ENCODE results near the gene KRT32.
"Not testable (repeated sequence)": the region's sequence is repeated elsewhere in the genome, so short reads cannot be mapped to it uniquely, and the experiment has no call there.

KRT32 gene

DNA sequence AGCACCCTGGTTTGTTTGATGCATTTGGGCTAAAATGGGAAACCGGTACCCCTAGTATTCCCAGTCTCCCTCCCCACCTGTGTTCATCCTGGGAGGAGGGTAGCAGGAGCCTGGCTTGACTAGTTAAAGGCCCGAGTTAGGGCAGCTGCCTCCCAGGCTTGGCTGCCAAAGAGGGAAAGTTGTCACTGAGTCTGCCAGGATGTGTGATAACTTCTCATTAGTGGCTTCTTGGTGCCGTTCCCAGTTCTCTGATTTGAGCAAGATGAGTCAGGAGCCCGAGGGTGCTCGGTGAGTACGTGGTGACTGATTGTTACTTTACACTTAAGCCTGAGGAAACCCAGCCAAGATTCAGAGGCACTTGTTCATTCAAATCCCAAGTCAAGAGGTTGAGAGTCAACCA, 2.5 kb downstream of the KRT32 start:
- peak in 40 of 58 donors; percentile 1 to 82 (median 34) for DNase-seq

DNA sequence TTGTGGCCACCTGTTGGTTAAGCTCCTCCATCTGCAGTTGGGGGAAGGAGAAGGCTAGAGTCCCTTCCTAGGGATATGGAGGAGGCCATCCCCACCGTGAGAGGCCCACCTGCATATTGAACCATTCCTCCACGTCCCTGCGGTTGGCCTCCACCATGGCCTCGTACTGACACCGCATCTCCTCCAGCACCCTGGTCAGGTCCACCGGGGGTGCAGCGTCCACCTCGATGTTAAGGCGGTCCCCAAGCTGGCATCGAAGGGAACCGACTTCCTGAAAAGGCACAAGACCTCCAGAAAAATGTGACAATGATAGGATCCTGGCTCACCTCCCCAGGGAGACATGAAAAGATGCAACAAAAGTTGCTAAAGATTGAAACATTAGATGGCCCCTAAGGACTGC, 3.0 kb downstream of the KRT32 start:
- no peak for DNase-seq

DNA sequence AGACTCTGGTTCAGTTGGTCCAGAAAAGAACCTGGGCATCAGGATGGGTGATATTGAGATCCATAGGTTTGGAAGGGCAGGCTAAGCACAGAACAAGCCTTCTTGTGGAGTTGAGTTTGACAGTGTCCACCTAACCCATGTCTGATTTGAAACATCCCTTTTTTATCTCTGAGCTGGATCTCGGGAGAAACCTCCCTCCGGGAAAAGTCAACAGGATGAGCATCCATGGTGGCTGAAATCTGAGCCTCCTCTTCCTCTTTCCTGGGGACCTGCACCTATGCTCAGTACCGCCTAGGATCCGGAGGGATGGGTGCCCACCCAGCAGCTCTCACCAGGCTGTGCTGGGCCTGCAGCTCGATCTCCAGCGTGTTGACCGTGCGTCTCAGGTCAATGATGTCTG, 3.4 kb downstream of the KRT32 start:
- no peak for DNase-seq

DNA sequence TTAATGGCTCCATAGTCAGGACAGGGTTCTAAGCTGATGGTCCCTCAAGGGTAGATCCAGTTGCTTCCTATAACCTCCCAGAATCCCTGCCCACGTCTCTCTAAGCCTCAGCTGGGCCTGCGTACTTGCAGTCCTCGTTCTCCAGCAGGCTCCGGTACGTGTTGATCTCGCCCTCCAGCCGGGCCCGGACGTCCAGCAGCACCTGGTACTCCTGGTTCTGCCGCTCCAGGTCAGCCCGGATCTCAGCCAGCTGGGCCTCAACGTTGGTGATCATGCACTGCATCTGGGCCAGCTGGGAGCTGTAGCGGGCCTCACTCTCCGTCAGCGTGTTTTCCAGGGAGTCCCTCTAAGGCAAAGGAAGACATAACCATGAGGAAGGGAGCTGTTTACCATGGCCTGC, 4.5 kb downstream of the KRT32 start:
- no peak for DNase-seq

DNA sequence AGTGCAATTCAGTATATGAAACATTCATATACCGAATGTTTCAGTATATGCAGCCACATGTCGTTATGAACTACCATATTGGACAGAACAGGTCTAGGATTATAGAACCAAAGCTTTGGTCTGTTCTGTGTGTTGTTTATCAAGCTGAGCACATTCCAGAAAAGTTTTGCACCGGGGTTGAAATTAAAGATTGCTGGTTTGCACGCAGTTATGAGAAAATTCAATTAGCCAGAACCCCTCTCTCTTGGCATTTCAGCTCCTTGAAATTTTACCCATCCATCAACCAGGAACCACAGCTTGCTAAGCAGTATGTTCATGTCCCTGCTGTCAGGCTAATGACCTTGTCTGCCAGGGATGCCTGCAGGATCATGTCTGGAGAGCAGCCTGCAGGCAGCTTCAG, 9.5 kb downstream of the KRT32 start:
- no peak for DNase-seq

DNA sequence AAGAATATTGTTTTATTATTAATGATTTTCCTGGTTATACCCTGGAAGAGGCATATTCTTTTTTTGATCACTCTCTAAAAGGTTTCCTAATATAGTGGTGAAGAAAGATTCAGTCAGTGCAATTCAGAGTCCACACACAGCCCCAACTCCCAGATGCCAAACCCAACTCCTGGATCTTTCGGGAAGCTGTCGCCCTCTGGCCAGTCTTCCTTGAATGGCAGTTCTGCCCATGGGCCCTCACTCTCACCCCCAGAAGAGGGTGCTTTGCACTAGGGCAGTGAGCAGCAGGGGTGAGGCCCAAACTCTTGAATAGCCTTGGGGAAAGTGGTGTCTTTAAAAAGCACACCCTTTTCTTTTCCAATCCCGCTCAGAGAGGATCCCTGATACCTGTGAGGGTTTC, 11.0 kb downstream of the KRT32 start:
- no peak for DNase-seq

DNA sequence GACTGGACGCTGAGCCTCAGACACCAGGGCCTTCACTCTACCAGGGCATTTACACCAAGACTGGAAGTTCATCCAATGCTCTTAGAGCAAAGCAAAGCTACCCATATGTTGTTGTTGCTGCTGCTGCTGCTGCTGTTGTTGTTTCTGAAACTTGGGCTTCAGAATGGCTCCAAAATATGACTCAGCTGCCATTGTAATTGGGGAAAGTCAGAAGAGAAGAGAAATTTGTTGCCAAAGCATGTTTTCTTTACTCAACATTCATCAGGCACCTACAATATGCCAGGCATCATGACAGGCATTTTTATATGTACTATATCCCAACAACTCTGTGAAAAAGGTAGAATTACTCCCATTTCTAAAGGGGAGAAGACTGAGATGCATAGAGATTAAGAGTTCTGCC, 11.9 kb downstream of the KRT32 start:
- DNase-seq: peak in 1 of 58 donors; percentile 7

DNA sequence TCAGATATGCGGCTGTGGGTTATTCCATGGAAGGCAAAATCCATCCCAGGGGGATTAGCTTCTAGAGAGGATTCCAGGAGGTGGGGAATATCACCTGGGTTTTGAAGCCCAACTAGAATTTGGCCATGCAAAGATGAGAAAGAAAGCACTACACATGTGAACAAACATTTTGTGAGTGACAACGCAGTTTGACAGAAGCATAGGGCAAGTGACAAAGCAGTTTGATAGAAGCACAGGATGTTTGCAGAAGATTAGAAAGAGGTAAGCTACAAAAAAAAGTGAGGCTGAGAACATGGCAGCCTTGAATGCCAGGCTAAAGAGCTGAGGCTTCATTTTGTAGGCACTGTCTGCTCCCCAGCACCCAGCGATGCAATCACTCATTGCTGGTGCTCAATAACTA, 14.1 kb downstream of the KRT32 start:
- DNase-seq: no peak

DNA sequence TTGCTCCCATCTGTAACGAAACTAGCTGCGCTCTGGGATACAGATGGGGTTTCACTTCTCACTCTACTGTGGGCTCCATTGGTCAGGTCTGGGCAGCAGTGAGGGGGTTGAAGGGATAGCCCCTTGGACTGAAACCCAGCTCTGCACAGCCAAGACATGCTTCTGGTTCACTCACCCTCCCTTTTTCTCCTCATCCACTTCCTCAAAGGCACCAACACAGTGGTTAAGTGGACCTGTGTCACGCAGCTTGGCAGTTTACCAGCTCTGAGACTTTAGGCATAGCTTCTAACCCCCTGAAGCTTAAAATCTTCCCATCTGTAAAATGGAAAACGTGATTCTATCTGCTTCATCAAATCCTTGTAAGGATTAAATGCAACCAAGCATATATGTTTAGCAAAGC, 14.9 kb downstream of the KRT32 start:
- DNase-seq: no peak

DNA sequence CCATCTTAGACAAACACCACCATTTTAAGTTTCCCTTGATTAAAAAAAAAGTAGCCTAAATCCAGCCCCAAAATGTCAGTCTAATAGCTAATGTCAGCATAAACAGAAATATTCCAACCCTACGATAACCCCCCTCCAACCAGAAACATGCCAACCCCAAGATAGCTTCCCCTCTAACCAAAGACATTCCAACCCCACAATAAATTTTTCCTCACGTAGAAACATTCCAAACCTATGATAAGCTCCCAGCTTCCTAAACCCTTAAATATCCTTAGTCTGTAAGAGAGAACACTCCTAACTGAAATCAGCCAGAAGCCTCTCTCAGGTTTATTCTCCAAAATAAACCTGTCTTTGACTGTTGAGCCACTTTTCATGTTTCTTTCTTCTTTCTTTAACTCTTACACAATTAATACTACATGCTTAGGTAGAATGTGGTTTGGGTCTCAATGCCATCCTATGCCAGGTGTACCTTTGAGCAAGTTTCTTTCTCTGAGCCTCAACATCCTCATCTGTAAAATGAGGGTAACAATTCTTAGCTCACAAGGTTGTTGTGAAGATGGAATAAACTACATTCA, 15.9 kb downstream of the KRT32 start:
- DNase-seq: no peak

DNA sequence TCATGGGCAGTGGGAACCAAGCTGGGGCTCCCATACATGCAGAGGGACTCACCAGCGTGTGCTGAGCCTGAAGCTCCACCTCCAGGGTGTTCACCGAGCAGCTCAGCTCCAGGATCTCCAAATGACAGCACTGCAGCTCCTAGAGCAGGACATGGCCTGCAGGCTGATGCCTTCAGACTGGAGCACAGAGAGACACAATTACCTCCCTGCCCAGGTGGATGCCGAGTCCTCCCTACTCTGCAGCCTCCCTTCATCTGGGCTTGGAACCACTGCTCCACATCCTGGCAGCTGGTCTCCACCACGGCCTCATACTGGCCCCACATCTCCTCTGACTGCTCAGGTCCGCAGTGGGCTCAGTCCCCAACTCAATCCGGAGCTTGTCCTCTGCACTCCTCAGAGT, 18.2 kb downstream of the KRT32 start:
- DNase-seq: no peak

DNA sequence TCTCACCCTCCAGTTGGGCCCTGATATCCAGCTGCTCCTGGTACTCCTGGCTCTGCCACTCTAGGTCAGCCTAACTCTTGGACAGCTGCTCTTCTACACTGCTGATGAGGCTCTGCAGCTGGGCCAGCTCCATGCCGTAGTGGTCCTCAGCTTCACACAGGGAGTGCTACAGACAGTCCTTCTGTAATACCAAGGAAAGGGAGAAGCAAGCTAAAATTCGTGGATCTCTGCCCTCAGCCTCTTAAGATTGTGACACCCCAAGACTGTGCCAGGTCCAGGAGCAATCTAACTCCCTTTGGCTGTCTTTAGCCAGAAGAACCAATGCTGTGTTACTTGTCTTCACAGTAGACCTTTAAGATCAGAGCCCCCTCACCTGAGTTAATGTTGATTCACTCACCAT, 18.7 kb downstream of the KRT32 start:
- no peak for DNase-seq

DNA sequence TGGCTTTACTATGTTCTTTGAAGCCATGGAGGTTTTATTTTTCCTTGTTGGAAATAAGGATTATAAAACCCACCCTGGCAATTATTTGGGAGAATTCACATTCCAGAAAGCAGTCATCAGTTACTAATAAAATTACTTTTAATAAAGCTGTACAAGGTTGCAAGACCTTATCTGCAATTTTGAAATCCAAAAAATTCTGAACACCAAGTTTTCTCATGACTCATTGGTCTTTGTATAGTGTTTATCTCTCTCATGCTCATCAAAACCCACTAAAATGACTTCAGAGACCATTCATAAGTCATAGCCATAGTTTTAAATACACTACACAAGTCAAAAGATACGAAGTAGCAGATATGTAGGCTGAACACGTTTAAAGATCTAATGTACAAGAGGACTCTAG, 20.4 kb downstream of the KRT32 start:
- no peak for DNase-seq

DNA sequence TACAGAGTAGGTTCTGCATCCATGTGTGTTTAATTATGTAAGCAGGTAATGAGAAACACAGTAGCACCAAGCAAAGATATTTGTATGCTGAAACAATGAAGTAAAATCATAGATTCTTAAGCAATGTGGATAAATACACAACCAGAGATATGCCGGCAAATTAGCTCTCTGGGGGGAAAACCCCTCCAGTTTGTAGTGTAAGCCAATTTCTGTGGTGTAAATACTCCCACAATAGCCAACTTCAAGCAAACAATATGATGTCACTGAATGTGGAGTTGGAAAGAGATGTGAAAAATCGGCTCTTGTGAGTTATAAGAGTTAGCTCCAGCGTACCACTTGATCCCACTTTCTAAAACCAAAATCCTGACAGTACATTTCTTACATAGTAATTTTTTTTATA, 22.5 kb downstream of the KRT32 start:
- DNase-seq: no peak

DNA sequence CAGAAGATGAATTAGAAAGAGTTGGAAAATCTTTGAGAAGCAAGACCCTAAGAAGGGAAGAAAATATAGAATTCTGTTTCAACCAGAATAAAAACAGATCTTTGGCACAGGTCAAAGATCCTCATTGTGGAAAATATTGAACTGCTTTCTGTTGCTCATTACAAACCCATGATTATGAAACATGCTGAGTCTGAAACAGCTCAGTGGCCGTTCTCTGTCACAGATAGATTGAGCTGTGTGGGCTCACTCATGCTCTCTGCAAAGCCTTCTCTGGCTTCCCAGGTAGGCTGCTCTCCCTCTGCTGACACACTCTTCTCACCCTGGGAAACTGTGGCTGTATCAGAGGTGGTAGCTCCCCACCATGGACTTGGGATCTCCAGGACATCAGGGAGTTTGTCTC, 23.0 kb downstream of the KRT32 start:
- DNase-seq: no peak

DNA sequence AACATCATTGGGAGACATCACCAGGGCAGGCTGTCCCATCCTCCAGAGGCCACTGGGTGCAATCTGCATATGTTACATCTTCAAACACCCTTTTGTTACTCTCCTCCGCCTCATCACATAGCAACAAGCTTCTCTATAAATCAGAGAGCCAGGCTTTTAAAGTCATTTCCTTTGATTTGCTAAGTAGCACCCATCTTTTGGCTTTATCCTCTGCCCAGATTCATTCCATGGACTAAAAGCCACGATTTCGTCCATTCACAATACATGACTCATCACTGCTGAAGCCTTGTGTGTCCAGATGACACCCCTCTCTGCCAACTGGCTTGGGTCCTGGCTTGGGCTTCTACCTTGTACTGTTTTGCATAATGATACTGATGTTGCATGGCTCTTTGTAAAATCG, 24.4 kb downstream of the KRT32 start:
- no peak for DNase-seq

DNA sequence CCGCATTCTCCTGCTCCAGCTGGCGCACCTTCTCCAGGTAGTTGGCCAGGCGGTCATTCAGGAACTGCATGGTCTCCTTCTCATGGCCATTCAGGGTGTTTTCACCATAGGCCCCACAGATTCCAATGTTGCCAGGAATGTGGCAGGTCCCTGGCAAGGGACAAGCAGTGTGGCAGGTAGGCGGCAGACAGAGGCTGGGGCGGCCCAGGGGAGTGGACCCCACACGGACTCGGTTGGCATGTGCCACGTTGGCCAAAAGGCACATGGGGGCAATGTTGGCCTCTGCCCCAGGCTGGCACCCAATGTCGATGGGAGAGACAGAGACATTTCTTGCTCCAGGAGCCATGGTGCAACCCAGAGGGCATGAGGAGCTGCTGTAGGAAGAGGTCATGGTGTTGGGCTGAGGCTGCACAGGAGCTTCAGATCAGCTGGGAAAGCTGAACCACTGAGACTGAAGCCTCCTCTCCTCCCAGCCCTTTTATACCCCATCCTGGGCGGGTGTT, 26.6 kb downstream of the KRT32 start, which contains the start of gene KRT38:
Gene KRT38, minus strand, starts transcription at position 453 of the 503 bp plus-strand sequence. Its CDS starts 62 bp downstream, at position 391.
- no peak for DNase-seq

DNA sequence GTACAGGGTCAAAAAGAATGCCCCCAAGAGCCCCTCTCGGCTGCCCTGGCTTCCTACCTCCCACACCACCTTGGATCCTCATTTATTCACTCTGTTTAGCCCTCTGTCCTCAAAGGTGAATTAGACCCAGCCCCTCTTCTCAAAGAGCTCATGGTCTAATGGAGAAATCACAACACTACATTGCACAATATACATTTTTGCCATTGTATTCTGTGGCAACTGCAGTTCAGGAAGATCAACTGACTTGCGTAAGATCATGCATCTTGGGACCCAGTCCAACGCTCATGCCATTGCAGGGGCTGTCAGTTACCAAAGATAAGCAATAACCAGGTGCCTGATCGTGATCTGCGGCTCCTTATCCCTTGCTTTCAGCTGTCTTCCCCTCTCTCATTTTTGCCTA, 27.8 kb downstream of the KRT32 start:
- no peak for DNase-seq

DNA sequence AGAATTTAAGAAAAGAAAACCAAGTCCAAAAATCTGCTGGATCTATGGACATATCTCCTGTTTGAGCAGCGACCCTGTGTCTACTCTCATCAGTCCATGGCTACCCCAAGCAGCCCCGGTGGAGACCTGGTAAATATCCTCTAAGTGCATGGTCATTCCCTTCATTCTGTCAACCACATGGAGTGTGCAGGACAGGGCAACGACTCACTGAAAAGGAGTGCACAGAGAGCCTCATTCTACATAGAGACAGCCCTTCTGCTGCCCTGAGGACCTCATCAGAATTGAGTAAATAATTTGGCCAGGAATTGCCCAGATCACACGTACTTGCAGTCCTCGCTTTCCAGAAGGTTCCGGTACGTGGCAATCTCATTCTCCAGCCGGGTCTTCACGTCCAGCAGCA, 29.4 kb downstream of the KRT32 start:
- DNase-seq: no peak

DNA sequence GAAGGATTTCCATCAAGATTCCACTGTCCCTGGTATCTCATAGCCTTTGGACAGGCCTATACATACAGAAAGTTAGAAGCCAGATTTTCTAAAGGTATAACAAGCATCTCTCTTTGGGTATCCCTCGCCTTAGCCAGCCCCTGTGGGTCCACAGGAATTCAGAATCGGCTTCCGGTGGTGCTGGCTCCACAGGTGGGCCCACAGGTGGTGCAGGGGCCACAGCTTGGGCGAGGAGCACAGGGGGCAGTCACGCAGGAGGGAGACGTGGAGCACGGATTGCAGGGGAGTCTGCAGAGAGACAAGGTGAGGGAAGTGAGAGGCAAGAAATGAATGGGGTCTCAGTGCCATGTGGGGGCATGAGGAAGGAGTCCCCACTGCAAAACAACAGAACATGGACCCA, 29.9 kb downstream of the KRT32 start:
- no peak for DNase-seq

DNA sequence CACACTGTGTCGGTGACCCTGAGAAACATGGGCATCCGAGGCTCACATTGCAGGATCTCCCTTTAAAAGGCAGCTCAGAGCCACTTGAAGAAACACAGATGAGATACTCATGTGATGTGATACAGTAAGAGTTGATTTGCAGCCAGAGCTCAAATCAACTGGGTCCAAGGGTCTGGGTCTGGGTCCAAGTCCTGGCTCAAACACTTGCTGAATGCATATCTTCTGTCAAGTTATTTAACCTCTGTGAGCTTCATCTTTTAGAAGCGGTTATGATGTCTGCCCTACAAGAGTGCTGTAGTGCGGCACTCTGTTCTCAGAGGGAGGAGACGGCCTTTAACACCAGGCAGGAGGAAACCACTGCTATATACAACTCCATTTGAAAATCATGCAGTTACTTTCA, 32.8 kb downstream of the KRT32 start:
- no peak for DNase-seq

DNA sequence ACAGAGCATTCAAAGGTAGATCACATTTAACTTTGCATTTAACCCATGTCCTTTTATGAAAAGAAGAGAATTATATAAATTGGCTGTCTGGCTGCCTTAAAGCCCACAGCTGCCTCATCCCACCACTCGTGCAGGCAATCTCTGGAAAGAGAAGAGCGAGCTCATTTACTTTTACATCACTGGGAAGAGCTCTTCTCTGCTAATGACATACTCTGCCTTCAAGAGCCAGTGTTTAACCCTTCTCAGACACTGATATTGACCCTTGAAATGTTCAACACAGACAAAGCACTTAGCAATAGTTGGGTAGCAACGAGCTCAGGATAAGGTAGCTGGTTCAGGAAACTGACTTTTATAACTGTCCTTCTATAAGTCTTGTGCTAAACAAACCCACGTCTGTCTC, 33.2 kb downstream of the KRT32 start:
- DNase-seq: no peak

DNA sequence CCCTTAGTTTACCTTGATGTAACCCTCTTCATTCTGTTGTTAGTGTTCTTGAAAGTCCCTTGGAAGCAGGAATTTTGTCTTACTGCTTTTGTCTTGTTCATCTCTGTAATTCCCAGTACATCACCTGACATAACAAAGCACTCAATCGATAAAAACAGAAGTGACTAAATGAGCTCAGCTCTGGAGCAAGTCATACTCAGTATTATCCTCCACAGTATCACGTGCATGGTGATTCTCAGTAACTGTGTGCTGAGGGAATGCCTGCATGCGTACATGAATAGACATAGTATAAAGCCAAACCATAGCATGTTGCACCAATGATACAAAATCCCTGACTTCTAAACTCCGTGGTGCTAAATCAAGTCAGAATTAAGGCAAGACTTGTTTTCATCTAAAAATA, 33.6 kb downstream of the KRT32 start:
- no peak for DNase-seq

DNA sequence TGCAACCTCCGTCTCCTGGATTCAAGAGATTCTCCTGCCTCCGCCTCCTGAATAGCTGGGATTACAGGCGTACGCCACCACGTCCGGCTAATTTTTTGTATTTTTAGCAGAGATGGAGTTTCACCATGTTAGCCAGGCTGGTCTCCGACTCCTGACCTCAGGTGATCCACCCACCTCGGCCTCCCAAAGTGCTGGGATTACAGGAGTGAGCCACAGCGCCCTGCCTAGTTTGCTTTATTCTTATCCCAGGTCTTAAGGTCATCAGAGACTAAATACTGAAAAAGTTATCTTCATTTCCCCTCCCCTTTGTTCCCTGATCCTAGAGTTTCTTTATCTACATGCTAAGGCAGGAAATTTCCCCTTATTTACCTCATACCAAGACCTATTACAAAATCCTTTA, 36.8 kb downstream of the KRT32 start:
- DNase-seq: not testable (repeated sequence)
